HG03097 (cell line): ENCODE measurements around the gene CCDC148.
"Not testable (repeated sequence)": the region's sequence is repeated elsewhere in the genome, so short reads cannot be mapped to it uniquely, and the experiment has no call there.

Experiments
- ATAC-seq: cut with Tn5 transposase; IDR thresholded peaks from one replicate; pipeline ENCODE4 v1.9.1; 2021; ENCODE audit not compliant: unreplicated experiment, low FRiP score

CCDC148 gene

GRCh38 chr2:158443606-158444005 is 12.9 kb downstream of the CCDC148 start:
- ATAC-seq = no peak

GRCh38 chr2:158439062-158439461 is 17.5 kb downstream of the CCDC148 start:
- ATAC-seq = not testable (repeated sequence)

GRCh38 chr2:158433716-158434115 is 22.8 kb downstream of the CCDC148 start:
- ATAC-seq = not testable (repeated sequence)

GRCh38 chr2:158432117-158432516 is 24.4 kb downstream of the CCDC148 start:
- no peak for ATAC-seq

- no peak for ATAC-seq
These were observed 42.0 kb downstream of the CCDC148 start for GRCh38 chr2:158414538-158414937.

GRCh38 chr2:158413581-158413980 is 43.0 kb downstream of the CCDC148 start:
- ATAC-seq = no peak

- no peak for ATAC-seq
These were observed 44.3 kb downstream of the CCDC148 start for GRCh38 chr2:158412206-158412605.

GRCh38 chr2:158411748-158412147 is 44.8 kb downstream of the CCDC148 start:
- ATAC-seq = no peak

GRCh38 chr2:158410132-158410531 is 46.4 kb downstream of the CCDC148 start:
- no peak for ATAC-seq

- ATAC-seq = no peak
These were observed 49.5 kb downstream of the CCDC148 start for GRCh38 chr2:158407031-158407430.

- no peak for ATAC-seq
These were observed 51.2 kb downstream of the CCDC148 start for GRCh38 chr2:158405341-158405740.

- ATAC-seq = no peak
These were observed 53.3 kb downstream of the CCDC148 start for GRCh38 chr2:158403237-158403636.

- no peak for ATAC-seq
These were observed 53.9 kb downstream of the CCDC148 start for GRCh38 chr2:158402665-158403064.

- ATAC-seq = no peak
These were observed 61.4 kb downstream of the CCDC148 start for GRCh38 chr2:158395166-158395565.

GRCh38 chr2:158394453-158394852 is 62.1 kb downstream of the CCDC148 start:
- ATAC-seq = no peak

GRCh38 chr2:158393886-158394285 is 62.7 kb downstream of the CCDC148 start:
- ATAC-seq = no peak

GRCh38 chr2:158392687-158393086 is 63.9 kb downstream of the CCDC148 start:
- no peak for ATAC-seq

- no peak for ATAC-seq
These were observed 64.7 kb downstream of the CCDC148 start for GRCh38 chr2:158391876-158392275.

- ATAC-seq = no peak
These were observed 65.2 kb downstream of the CCDC148 start for GRCh38 chr2:158391361-158391760.

- ATAC-seq = no peak
These were observed 68.4 kb downstream of the CCDC148 start for GRCh38 chr2:158388159-158388558.

- ATAC-seq = no peak
These were observed 70.9 kb downstream of the CCDC148 start for GRCh38 chr2:158385646-158386045.

GRCh38 chr2:158381978-158382377 is 74.6 kb downstream of the CCDC148 start:
- ATAC-seq = no peak

- ATAC-seq = no peak
These were observed 75.3 kb downstream of the CCDC148 start for GRCh38 chr2:158381205-158381604.
